ENCODE measurements around the gene RNASEH1. TPM values are rescaled to one million over a fixed set of nuclear protein-coding genes. Genes with fewer than 3 reads are reported as not detected.

The RNASEH1 gene
- total RNA-seq, 1 donor from 2014 or later = 26.8 TPM

DNA sequence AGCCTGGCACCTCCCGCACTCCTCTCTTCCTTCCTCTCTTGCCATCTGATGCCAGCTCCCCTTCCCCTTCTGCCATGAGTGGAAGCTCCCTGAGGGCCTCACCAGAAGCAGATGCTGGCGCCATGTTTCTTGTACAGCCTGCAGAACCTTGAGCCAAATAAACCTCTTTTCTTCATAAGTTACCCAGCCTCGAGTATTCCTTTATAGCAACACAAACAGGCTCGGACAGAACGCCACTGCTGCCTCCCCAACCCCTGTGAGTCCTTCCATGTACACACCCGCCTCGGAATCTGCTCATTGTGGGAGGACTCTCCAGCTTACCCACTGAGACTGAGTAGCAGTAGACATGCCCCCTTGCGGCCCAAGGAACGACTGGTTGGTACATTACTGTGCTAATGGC lies 8.7 kb upstream of the RNASEH1 start:
- Histone ChIP-seq H3K4me1 (no peaks in the 10 kb centered on the region), H3F3A (ENCODE audit: low read depth) (no peaks in the 10 kb centered on the region), H3K27me3 (no peaks in the 10 kb centered on the region), H3K79me2 (ENCODE audit: low read depth) (no peaks in the 10 kb centered on the region), H3K27ac (no peak overlapping the region), H3K4me2 (no peak overlapping the region), H4K20me1 (ENCODE audit: low read depth) (no peaks in the 10 kb centered on the region), H2AFZ (replicated peaks) (no peak overlapping the region), H3K4me3 (no peak overlapping the region), H3K9ac (no peak overlapping the region), H3K9me3 (ENCODE audit: low read depth) (no peaks in the 10 kb centered on the region), H3K36me3 (no peaks in the 10 kb centered on the region)
- peaks cover 3% of the 10 kb centered on the region for H3K36me3 Mint-ChIP-seq
- H3K27me3 Mint-ChIP-seq (ENCODE audit: insufficient read depth, low read depth) = no peaks in the 10 kb centered on the region
- no peak overlapping the region for H3K4me3 Mint-ChIP-seq
- TF ChIP-seq, protein P1, sequence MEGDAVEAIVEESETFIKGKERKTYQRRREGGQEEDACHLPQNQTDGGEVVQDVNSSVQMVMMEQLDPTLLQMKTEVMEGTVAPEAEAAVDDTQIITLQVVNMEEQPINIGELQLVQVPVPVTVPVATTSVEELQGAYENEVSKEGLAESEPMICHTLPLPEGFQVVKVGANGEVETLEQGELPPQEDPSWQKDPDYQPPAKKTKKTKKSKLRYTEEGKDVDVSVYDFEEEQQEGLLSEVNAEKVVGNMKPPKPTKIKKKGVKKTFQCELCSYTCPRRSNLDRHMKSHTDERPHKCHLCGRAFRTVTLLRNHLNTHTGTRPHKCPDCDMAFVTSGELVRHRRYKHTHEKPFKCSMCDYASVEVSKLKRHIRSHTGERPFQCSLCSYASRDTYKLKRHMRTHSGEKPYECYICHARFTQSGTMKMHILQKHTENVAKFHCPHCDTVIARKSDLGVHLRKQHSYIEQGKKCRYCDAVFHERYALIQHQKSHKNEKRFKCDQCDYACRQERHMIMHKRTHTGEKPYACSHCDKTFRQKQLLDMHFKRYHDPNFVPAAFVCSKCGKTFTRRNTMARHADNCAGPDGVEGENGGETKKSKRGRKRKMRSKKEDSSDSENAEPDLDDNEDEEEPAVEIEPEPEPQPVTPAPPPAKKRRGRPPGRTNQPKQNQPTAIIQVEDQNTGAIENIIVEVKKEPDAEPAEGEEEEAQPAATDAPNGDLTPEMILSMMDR (IDR thresholded peaks at IDR 0.05) = no peak
- TF ChIP-seq EZH2phosphoT487 (IDR thresholded peaks at IDR 0.05) = no peak
- no peak for TF ChIP-seq EZH2 (IDR thresholded peaks at IDR 0.05)
- no peak for DNase-seq (ENCODE audit: low spot score)
- no peaks in the 10 kb centered on the region for H3K9me3 Mint-ChIP-seq
- H3K27ac Mint-ChIP-seq = no peak overlapping the region
- no peaks in the 10 kb centered on the region for H3K4me1 Mint-ChIP-seq

DNA sequence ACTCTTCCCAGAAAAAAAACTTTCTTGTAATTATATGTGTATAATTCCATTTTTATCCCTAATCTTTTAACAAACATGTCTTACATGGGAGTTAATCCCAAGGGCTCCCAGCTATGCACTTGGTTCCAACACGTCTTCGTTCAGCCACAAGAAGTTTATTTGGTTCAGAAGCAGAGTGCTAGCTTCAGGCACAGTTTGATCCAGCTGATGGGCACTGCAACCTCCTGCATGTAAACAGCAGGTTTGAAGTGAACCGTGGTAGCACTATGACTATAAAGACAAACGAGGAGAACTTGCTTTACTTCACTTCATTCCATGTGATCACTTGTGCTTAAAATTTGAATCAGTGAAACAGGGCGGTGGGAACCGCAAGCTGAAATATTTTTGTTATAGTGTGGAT lies 7.0 kb upstream of the RNASEH1 start:
- Mint-ChIP-seq H3K27me3 (ENCODE audit: insufficient read depth, low read depth) (peaks cover 2% of the 10 kb centered on the region), H3K9me3 (no peaks in the 10 kb centered on the region), H3K4me1 (no peaks in the 10 kb centered on the region), H3K36me3 (peaks cover 3% of the 10 kb centered on the region), H3K27ac (no peak overlapping the region), H3K4me3 (no peak overlapping the region)
- Histone ChIP-seq H3K4me2 (no peak overlapping the region), H3K79me2 (ENCODE audit: low read depth) (no peaks in the 10 kb centered on the region), H4K20me1 (ENCODE audit: low read depth) (no peaks in the 10 kb centered on the region), H3F3A (ENCODE audit: low read depth) (no peaks in the 10 kb centered on the region), H3K4me1 (no peaks in the 10 kb centered on the region), H3K36me3 (no peaks in the 10 kb centered on the region), H3K4me3 (no peak overlapping the region), H3K9me3 (ENCODE audit: low read depth) (no peaks in the 10 kb centered on the region), H3K27me3 (no peaks in the 10 kb centered on the region), H3K27ac (no peak overlapping the region), H2AFZ (replicated peaks) (no peak overlapping the region), H3K9ac (no peak overlapping the region)
- no peak for DNase-seq (ENCODE audit: low spot score)
- TF ChIP-seq, protein P1 (IDR thresholded peaks at IDR 0.05) = no peak
- no peak for TF ChIP-seq EZH2phosphoT487 (IDR thresholded peaks at IDR 0.05)
- TF ChIP-seq EZH2 (IDR thresholded peaks at IDR 0.05) = no peak

DNA sequence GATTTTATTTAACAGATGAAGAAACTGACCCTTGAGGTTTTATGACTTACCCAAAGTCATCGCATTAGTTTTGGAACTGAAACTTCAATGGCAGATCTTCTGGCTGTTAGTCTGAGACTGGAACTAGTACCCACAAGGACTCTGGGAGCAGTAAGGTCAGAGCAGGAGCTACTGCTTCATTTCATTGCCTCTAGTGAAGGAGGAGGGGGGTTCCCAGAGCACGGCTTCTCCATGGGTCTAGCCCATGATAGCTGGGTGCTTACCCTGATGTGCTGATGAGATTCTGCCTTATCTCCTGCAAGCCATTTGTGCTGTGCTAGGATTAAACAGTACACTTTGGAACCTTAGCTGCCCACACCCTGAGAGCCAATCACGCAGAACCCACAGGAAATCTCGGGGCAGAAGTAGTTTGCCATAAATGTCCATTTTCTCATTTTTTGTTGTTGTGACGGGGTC lies 5.4 kb upstream of the RNASEH1 start:
- Histone ChIP-seq H3K27me3 (no peaks in the 10 kb centered on the region), H3K27ac (no peak overlapping the region), H4K20me1 (ENCODE audit: low read depth) (no peaks in the 10 kb centered on the region), H3K9me3 (ENCODE audit: low read depth) (no peaks in the 10 kb centered on the region), H3K9ac (no peak overlapping the region), H2AFZ (replicated peaks) (no peak overlapping the region), H3K36me3 (no peaks in the 10 kb centered on the region), H3K4me3 (no peak overlapping the region), H3K4me1 (no peaks in the 10 kb centered on the region), H3F3A (ENCODE audit: low read depth) (peaks cover 9% of the 10 kb centered on the region), H3K79me2 (ENCODE audit: low read depth) (peaks cover 8% of the 10 kb centered on the region), H3K4me2 (no peak overlapping the region)
- Mint-ChIP-seq H3K36me3 (peaks cover 6% of the 10 kb centered on the region), H3K4me1 (peaks cover 4% of the 10 kb centered on the region), H3K27ac (no peak overlapping the region), H3K27me3 (ENCODE audit: insufficient read depth, low read depth) (peaks cover 4% of the 10 kb centered on the region), H3K4me3 (no peak overlapping the region), H3K9me3 (no peaks in the 10 kb centered on the region)
- no peak for DNase-seq (ENCODE audit: low spot score)
- TF ChIP-seq EZH2 (IDR thresholded peaks at IDR 0.05) = no peak
- TF ChIP-seq EZH2phosphoT487 (IDR thresholded peaks at IDR 0.05) = no peak
- TF ChIP-seq, protein P1 (IDR thresholded peaks at IDR 0.05) = no peak
